ENCODE data around the gene RFXAP. TPM values are rescaled to one million over a fixed set of nuclear protein-coding genes. Genes with fewer than 3 reads are reported as not detected.

RFXAP gene
- total RNA-seq, 1 donor, result 3.7 TPM

GRCh38 chr13:36794706-36795105 is 24.3 kb upstream of the RFXAP start:
- no peak overlapping the region for H3K4me3 ChIP-seq (ENCODE audit: low read depth, low read length)
- no peak for TF ChIP-seq CTCF (IDR thresholded peaks at IDR 0.05; ENCODE audit: insufficient read depth, low read length)
- no peak for DNase-seq (ENCODE audit: low read depth)

- TF ChIP-seq CTCF (IDR thresholded peaks at IDR 0.05; ENCODE audit: insufficient read depth, low read length), result no peak
- DNase-seq (ENCODE audit: low read depth), result no peak
- no peak overlapping the region for H3K4me3 ChIP-seq (ENCODE audit: low read depth, low read length)
These were observed 23.6 kb upstream of the RFXAP start for GRCh38 chr13:36795463-36795862.

- no peak overlapping the region for H3K4me3 ChIP-seq (ENCODE audit: low read depth, low read length)
- no peak for DNase-seq (ENCODE audit: low read depth)
- no peak for TF ChIP-seq CTCF (IDR thresholded peaks at IDR 0.05; ENCODE audit: insufficient read depth, low read length)
These were observed 23.0 kb upstream of the RFXAP start for GRCh38 chr13:36796052-36796451.

GRCh38 chr13:36801035-36801434 is 18.0 kb upstream of the RFXAP start:
- DNase-seq (ENCODE audit: low read depth), result no peak
- no peak for TF ChIP-seq CTCF (IDR thresholded peaks at IDR 0.05; ENCODE audit: insufficient read depth, low read length)
- no peak overlapping the region for H3K4me3 ChIP-seq (ENCODE audit: low read depth, low read length)

- no peak overlapping the region for H3K4me3 ChIP-seq (ENCODE audit: low read depth, low read length)
These were observed 14.4 kb upstream of the RFXAP start for GRCh38 chr13:36804588-36804987.

GRCh38 chr13:36806102-36806501 is 12.9 kb upstream of the RFXAP start:
- no peak for TF ChIP-seq CTCF (IDR thresholded peaks at IDR 0.05; ENCODE audit: insufficient read depth, low read length)
- no peak for DNase-seq (ENCODE audit: low read depth)
- no peak overlapping the region for H3K4me3 ChIP-seq (ENCODE audit: low read depth, low read length)

More at GRCh38 chr13:36804588-36804987, 14.4 kb upstream of the RFXAP start:
- no peak for TF ChIP-seq CTCF (IDR thresholded peaks at IDR 0.05; ENCODE audit: insufficient read depth, low read length)
- DNase-seq (ENCODE audit: low read depth), result no peak

- H3K4me3 ChIP-seq (ENCODE audit: low read depth, low read length), result no peak overlapping the region
- no peak for TF ChIP-seq CTCF (IDR thresholded peaks at IDR 0.05; ENCODE audit: insufficient read depth, low read length)
- DNase-seq (ENCODE audit: low read depth), result no peak
These were observed 11.4 kb upstream of the RFXAP start for GRCh38 chr13:36807616-36808015.
